Fibroblast of lung (primary cell): Measurements from ENCODE around the gene ITGA5. TPM values are rescaled to one million over a fixed set of nuclear protein-coding genes. Genes with fewer than 3 reads are reported as not detected.

Source experiments
- DNase-seq, 2 donors: peaks; one replicate each; pipeline versions ENCODE4 v3.0.0 to v3.0.0-alpha.2; 2010; ENCODE audit warnings: low read depth in 2 of 2
- H2AFZ ChIP-seq: 2 replicates; pipeline ENCODE4 v1.5.1; 2012; ENCODE audit warnings: low read length, control low read depth, inconsistent platforms
- H3K27ac ChIP-seq: 2 replicates; pipeline ENCODE4 v1.5.1; 2011; ENCODE audit warnings: low read length, control low read depth; ENCODE audit not compliant: insufficient read depth
- H3K27me3 ChIP-seq: 2 replicates; pipeline ENCODE4 v1.5.1; 2011; ENCODE audit warnings: mild to moderate bottlenecking, low read length; ENCODE audit not compliant: control insufficient read depth, insufficient read depth
- H3K36me3 ChIP-seq: 2 replicates; pipeline ENCODE4 v1.5.1; 2011; ENCODE audit warnings: low read length; ENCODE audit not compliant: control insufficient read depth, insufficient read depth
- H3K4me1 ChIP-seq: 2 replicates; pipeline ENCODE4 v1.5.1; 2011; ENCODE audit warnings: low read length; ENCODE audit not compliant: control insufficient read depth, insufficient read depth; ENCODE audit errors: extremely low read depth
- H3K4me2 ChIP-seq: 2 replicates; pipeline ENCODE4 v1.5.1; 2011; ENCODE audit warnings: low read length, control low read depth; ENCODE audit not compliant: insufficient read depth; ENCODE audit errors: extremely low read depth
- H3K4me3 ChIP-seq, 4 experiments: fragments of 200-600 bp in 1 of 4; sonication (generic) in 1 of 4; replicated peaks in 1 of 4; 2 replicates each; pipeline ENCODE4 v1.5.1; 2011 to 2016; ENCODE audit warnings: low read length in 4 of 4, low read depth in 3 of 4, mild to moderate bottlenecking in 3 of 4, control low read depth in 2 of 4, inconsistent platforms in 1 of 4, mixed read lengths in 1 of 4; ENCODE audit not compliant: insufficient read depth in 1 of 4; ENCODE audit errors: control extremely low read depth in 1 of 4
- H3K79me2 ChIP-seq: 2 replicates; pipeline ENCODE4 v1.5.1; 2012; ENCODE audit warnings: mild to moderate bottlenecking, low read length, inconsistent platforms; ENCODE audit not compliant: control insufficient read depth, insufficient read depth
- H3K9ac ChIP-seq: 2 replicates; pipeline ENCODE4 v1.5.1; 2011; ENCODE audit warnings: mild to moderate bottlenecking, low read length, control low read depth; ENCODE audit not compliant: insufficient read depth
- H3K9me3 ChIP-seq: 2 replicates; pipeline ENCODE4 v1.5.1; 2012; ENCODE audit warnings: low read depth, low read length; ENCODE audit not compliant: control insufficient read depth, insufficient read depth
- H4K20me1 ChIP-seq: 2 replicates; pipeline ENCODE4 v1.5.1; 2011; ENCODE audit warnings: low read length; ENCODE audit not compliant: control insufficient read depth, insufficient read depth; ENCODE audit errors: extremely low read depth
- EZH2 ChIP-seq: IDR thresholded peaks from 2 replicates; pipeline ENCODE4 v1.5.1; 2012; ENCODE audit warnings: low read length, control low read depth, mild to moderate bottlenecking; ENCODE audit errors: missing control alignments
- polyA plus RNA-seq, 2 donors: library from polyadenylated mRNA; depleted of rRNA in 1 of 2; stranded (reverse) in 1 of 2; unstranded in 1 of 2; fragments of >200 nt; gene quantifications; 2 replicates each; pipeline ENCODE4 v1.2.1, GENCODE V29; 2011 to 2012; ENCODE audit warnings: missing spikeins in 1 of 2
- total RNA-seq: library from RNA; depleted of rRNA; stranded (reverse); fragments of >200 nt; gene quantifications from 2 replicates; pipeline ENCODE4 v1.2.1, GENCODE V29; 2014
- TF ChIP-seq, protein P1 (sequence below), 2 donors: IDR thresholded peaks in 1 of 2; conservative IDR thresholded peaks in 1 of 2; 1 replicate in 1 of 2; 2 replicates in 1 of 2; pipeline ENCODE4 v1.5.1; 2011 to 2012; ENCODE audit warnings: low read length in 2 of 2, control low read depth in 1 of 2, inconsistent platforms in 1 of 2, low read depth in 1 of 2, mild to moderate bottlenecking in 1 of 2

The ITGA5 gene
- total and polyA plus RNA-seq, 2 donors (not counting 1 experiment from before 2014, with no cell fraction given), result 199 to 232 TPM

DNA sequence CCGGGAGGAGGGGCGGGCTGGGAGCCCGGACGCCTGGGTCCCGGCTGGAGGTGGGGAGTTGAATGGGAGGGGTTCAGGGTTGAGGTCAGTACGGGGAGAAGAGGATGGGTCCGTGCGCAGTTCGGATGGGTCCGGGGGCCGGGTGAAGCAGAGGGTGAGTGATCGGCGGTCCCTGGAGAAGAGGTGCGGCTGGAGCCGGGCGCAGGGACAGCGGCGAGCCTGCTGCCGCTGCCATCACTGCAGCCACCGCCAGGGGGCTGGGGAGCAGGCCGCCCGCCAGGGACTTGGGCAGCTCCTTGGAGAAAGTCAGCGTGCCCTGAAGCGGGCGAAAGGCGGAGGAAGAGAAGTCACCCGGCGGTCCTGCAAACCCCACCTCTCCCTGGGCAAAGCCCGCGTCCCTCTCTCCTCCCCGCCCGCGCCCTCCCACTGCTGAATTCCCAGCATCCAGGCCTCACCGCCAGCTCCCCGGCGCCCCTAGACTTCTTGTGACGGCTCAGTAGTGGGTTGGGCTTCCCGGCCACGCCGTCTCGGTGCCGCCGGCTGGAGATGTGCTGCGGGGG lies 48.8 kb downstream of the ITGA5 start:
- Histone ChIP-seq H3K36me3 (no peaks in the 10 kb centered on the region), H3K27ac (no peak overlapping the region), H3K9ac (peak overlapping the region; percentile 23), H3K27me3 (no peaks in the 10 kb centered on the region), H3K4me1 (peaks cover 17% of the 10 kb centered on the region), H3K9me3 (no peaks in the 10 kb centered on the region), H4K20me1 (no peaks in the 10 kb centered on the region), H3K79me2 (no peaks in the 10 kb centered on the region), H3K4me2 (peak overlapping the region; percentile 62), H3K4me3 (peak overlapping the region; percentile 32 to 48 (median 34)), H2AFZ (no peak overlapping the region)
- DNase-seq, result peak; percentile 77 to 83
- TF ChIP-seq EZH2, result no peak
- TF ChIP-seq, protein P1, sequence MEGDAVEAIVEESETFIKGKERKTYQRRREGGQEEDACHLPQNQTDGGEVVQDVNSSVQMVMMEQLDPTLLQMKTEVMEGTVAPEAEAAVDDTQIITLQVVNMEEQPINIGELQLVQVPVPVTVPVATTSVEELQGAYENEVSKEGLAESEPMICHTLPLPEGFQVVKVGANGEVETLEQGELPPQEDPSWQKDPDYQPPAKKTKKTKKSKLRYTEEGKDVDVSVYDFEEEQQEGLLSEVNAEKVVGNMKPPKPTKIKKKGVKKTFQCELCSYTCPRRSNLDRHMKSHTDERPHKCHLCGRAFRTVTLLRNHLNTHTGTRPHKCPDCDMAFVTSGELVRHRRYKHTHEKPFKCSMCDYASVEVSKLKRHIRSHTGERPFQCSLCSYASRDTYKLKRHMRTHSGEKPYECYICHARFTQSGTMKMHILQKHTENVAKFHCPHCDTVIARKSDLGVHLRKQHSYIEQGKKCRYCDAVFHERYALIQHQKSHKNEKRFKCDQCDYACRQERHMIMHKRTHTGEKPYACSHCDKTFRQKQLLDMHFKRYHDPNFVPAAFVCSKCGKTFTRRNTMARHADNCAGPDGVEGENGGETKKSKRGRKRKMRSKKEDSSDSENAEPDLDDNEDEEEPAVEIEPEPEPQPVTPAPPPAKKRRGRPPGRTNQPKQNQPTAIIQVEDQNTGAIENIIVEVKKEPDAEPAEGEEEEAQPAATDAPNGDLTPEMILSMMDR (conservative IDR thresholded peaks at IDR 0.05 in 1 of 2, IDR thresholded peaks at IDR 0.05 in 1 of 2; ENCODE audit: low read depth in 1 of 2, low read length in 2 of 2), result peak; percentile 76 to 83

DNA sequence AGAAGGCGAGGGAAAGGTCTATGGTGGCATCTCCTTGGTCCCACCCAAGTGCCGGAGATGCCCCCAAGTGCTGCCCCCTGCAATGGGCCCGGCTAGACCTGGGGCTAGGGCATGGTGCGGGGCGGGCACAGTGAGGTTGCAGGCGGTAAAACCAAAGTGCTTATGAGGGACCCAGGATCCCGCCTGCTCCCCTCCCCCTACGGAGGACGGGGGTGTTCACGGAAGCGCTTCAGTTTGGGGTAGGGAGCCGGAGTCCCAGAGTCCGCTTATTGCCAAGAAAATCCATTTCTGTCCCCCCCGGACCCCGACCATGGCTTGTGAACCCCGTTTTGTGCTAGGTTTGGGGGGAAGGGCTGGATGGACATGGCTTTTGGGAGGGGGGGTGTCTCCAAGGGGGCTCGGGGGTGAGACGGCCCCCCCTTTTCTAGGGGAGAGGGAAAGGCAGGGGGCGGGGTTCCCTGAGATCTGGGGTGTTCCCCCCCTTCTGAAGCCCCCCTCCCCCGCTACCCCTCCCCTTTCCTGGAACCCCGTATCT lies 49.4 kb downstream of the ITGA5 start:
- Histone ChIP-seq H3K36me3 (no peaks in the 10 kb centered on the region), H3K9ac (no peak overlapping the region), H3K9me3 (no peaks in the 10 kb centered on the region), H3K27ac (no peak overlapping the region), H3K4me2 (peak overlapping the region; percentile 88), H3K79me2 (no peaks in the 10 kb centered on the region), H3K4me3 (peak overlapping the region in 3 of 4 experiments; percentile 19 to 48 (median 37)), H3K27me3 (no peaks in the 10 kb centered on the region), H2AFZ (no peak overlapping the region), H3K4me1 (peaks cover 17% of the 10 kb centered on the region), H4K20me1 (no peaks in the 10 kb centered on the region)
- DNase-seq, result no peak
- TF ChIP-seq, protein P1 (conservative IDR thresholded peaks at IDR 0.05 in 1 of 2, IDR thresholded peaks at IDR 0.05 in 1 of 2; ENCODE audit: low read depth in 1 of 2, low read length in 2 of 2), result no peak
- TF ChIP-seq EZH2, result no peak

DNA sequence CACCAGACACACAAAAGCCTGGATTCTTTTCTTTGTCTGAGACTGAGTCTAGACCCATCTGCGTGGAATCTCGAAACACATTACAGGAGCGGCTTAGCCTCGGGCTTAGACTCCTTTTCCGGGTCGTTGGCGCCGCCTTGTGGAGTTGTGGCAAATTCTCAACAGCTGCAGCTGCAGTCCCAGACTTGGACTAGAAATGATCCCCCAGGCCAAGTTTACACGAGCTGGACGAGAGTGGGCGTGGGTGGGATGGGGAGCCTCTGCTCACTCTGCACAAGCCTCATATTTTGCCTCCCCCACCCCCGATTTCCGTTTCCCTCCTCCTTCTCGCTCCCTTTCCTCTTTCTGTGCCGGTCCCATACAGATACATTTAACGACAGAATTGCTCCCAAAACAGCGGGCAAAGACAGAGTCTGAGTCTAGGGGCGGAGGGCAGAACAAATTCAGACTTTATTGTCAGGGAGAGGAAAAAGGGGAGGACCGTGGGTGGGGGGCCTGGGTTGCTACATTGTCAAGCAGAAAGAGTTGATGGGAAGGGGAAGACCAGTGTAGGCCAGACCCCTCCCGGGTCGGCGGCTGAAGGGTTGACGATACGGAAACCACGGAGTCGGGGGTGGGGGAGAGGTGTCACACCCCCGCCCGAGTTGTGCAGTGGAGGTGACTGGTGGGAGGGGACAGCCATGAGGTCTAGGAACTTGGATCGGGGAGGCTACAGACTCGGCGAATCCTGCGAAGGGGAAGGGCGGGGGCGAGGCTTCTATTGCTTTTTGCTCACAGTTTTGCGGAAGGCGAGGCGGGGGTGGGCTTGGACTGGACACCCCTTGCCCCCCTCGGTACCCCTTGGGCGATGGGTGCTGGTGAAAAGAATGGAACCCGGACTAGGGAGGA lies 50.1 kb downstream of the ITGA5 start:
- Histone ChIP-seq H4K20me1 (no peaks in the 10 kb centered on the region), H3K79me2 (no peaks in the 10 kb centered on the region), H3K4me1 (peaks cover 17% of the 10 kb centered on the region), H3K27ac (peak overlapping the region; percentile 23), H3K36me3 (no peaks in the 10 kb centered on the region), H3K9ac (peak overlapping the region; percentile 5), H3K9me3 (no peaks in the 10 kb centered on the region), H3K27me3 (no peaks in the 10 kb centered on the region), H3K4me2 (peak overlapping the region; percentile 88), H2AFZ (peak overlapping the region; percentile 83), H3K4me3 (peak overlapping the region; percentile 29 to 48 (median 33))
- TF ChIP-seq EZH2, result no peak
- TF ChIP-seq, protein P1 (conservative IDR thresholded peaks at IDR 0.05 in 1 of 2, IDR thresholded peaks at IDR 0.05 in 1 of 2; ENCODE audit: low read depth in 1 of 2, low read length in 2 of 2), result peak; percentile 93
- DNase-seq, result peak; percentile 77 to 89
